H1 (cell line): ENCODE data around the gene SH3RF3. TPM values are rescaled to one million over a fixed set of nuclear protein-coding genes. Genes with fewer than 3 reads are reported as not detected.

Experiments used
- CTCF ChIA-PET: fragments of 300-600 bp; sonication (Branson Sonifier 250); formaldehyde crosslinking; loops from one replicate; lab custom pipeline; 2021; ENCODE audit not compliant: partially characterized antibody; lab: Charles Lee
- POLR2A ChIA-PET: fragments of 300-600 bp; sonication (Branson Sonifier 250); formaldehyde crosslinking; loops from one replicate; lab custom pipeline; 2021; ENCODE audit warnings: inconsistent platforms; ENCODE audit not compliant: partially characterized antibody; lab: Charles Lee
- DNase-seq, 2 experiments: peaks; one replicate each; pipeline versions ENCODE4 v3.0.0 to v3.0.0-alpha.2; 2010 to 2022; ENCODE audit warnings: low spot score in 2 of 2, low read depth in 1 of 2, mixed read lengths in 1 of 2
- FAIRE-seq: peaks from 2 replicates; lab custom pipeline; 2011; peaks lifted over from hg19 to GRCh38; lab: Jason Lieb, UNC
- H2AFZ ChIP-seq: 2 replicates; pipeline ENCODE4 v1.8.1; 2012; ENCODE audit warnings: low read length, inconsistent platforms
- H2AK5ac ChIP-seq: 2 replicates; pipeline ENCODE4 v1.6.1; 2013; ENCODE audit warnings: low read depth, low read length
- H2BK120ac ChIP-seq: replicated peaks from 2 replicates; pipeline ENCODE3; 2013; ENCODE audit warnings: low read depth, low read length, inconsistent platforms
- H2BK12ac ChIP-seq: 2 replicates; pipeline ENCODE4 v1.6.1; 2013; ENCODE audit warnings: low read depth, low read length
- H2BK15ac ChIP-seq: 2 replicates; pipeline ENCODE4 v1.6.1; 2013; ENCODE audit warnings: low read length
- H2BK20ac ChIP-seq: 2 replicates; pipeline ENCODE4 v1.6.1; 2013; ENCODE audit warnings: low read length
- H2BK5ac ChIP-seq: 2 replicates; pipeline ENCODE4 v1.6.1; 2013; ENCODE audit warnings: low read depth, low read length
- H3K14ac ChIP-seq: 2 replicates; pipeline ENCODE4 v1.6.1; 2013; ENCODE audit warnings: inconsistent platforms; ENCODE audit not compliant: insufficient read length
- H3K18ac ChIP-seq: 2 replicates; pipeline ENCODE4 v1.6.1; 2013; ENCODE audit warnings: low read length; ENCODE audit errors: extremely low read depth
- H3K23ac ChIP-seq: 2 replicates; pipeline ENCODE4 v1.6.1; 2013; ENCODE audit warnings: inconsistent platforms; ENCODE audit not compliant: insufficient read length
- H3K23me2 ChIP-seq: 2 replicates; pipeline ENCODE4 v1.6.1; 2013; ENCODE audit warnings: low read depth, low read length
- H3K27ac ChIP-seq: 2 replicates; pipeline ENCODE4 v1.6.1; 2011; ENCODE audit warnings: low read depth, low read length, inconsistent platforms
- H3K27me3 ChIP-seq, 4 experiments: replicated peaks in 1 of 4; 1 replicate in 1 of 4; 2 replicates in 3 of 4; pipeline versions ENCODE4 v1.6.1 to v1.8.1; 2011 to 2013; ENCODE audit warnings: low read length in 3 of 4, mild to moderate bottlenecking in 3 of 4, inconsistent platforms in 2 of 4, mixed read lengths in 2 of 4, moderate library complexity in 1 of 4; ENCODE audit not compliant: control insufficient read depth in 3 of 4, insufficient read depth in 3 of 4; ENCODE audit errors: extremely low read depth in 1 of 4
- H3K36me3 ChIP-seq, 4 experiments: 2 replicates each; pipeline versions ENCODE4 v1.6.1 to v1.8.1; 2011 to 2013; ENCODE audit warnings: mild to moderate bottlenecking in 4 of 4, low read length in 3 of 4, moderate library complexity in 2 of 4, control low read depth in 1 of 4, inconsistent platforms in 1 of 4; ENCODE audit not compliant: insufficient read depth in 4 of 4, control insufficient read depth in 2 of 4
- H3K4ac ChIP-seq: replicated peaks from 2 replicates; pipeline ENCODE3; 2013; ENCODE audit warnings: low read length, low read depth, mixed read lengths, inconsistent platforms; ENCODE audit not compliant: insufficient read length
- H3K4me1 ChIP-seq, 4 experiments: replicated peaks in 1 of 4; 1 replicate in 1 of 4; 2 replicates in 3 of 4; pipeline versions ENCODE4 v1.6.1 to v1.8.1; 2011 to 2013; ENCODE audit warnings: low read length in 3 of 4, inconsistent platforms in 2 of 4, mixed read lengths in 1 of 4; ENCODE audit not compliant: insufficient read depth in 4 of 4, control insufficient read depth in 3 of 4
- H3K4me2 ChIP-seq, 2 experiments: 2 replicates each; pipeline versions ENCODE4 v1.6.1 to v1.8.1; 2011 to 2013; ENCODE audit warnings: low read depth in 2 of 2, low read length in 2 of 2, control low read depth in 1 of 2, inconsistent platforms in 1 of 2, mild to moderate bottlenecking in 1 of 2; ENCODE audit not compliant: insufficient read depth in 1 of 2
- H3K4me3 ChIP-seq, 4 experiments: fragments of 200-600, 300-600 bp in 1 of 4; sonication (generic), shearing (Covaris generic), sonication (Bioruptor Twin) in 1 of 4; 2 replicates each; pipeline versions ENCODE4 v1.5.1 to v1.8.1; 2011 to 2016; ENCODE audit warnings: low read length in 4 of 4, low read depth in 3 of 4, control low read depth in 2 of 4, inconsistent platforms in 2 of 4, mild to moderate bottlenecking in 2 of 4, mixed read lengths in 1 of 4, moderate library complexity in 1 of 4; ENCODE audit not compliant: insufficient read depth in 2 of 4; ENCODE audit errors: extremely low read depth in 1 of 4
- H3K56ac ChIP-seq: replicated peaks from 2 replicates; pipeline ENCODE3; 2013; ENCODE audit warnings: low read depth, mild to moderate bottlenecking, mixed read lengths, low read length, inconsistent platforms; ENCODE audit not compliant: insufficient read length
- H3K79me1 ChIP-seq: 2 replicates; pipeline ENCODE4 v1.6.1; 2013; ENCODE audit warnings: low read depth, low read length, control low read depth
- H3K79me2 ChIP-seq, 2 experiments: 2 replicates each; pipeline versions ENCODE4 v1.6.1 to v1.8.1; 2012 to 2013; ENCODE audit warnings: low read length in 2 of 2, mild to moderate bottlenecking in 2 of 2, inconsistent platforms in 1 of 2; ENCODE audit not compliant: insufficient read depth in 2 of 2, control insufficient read depth in 1 of 2
- H3K9ac ChIP-seq, 4 experiments: replicated peaks in 1 of 4; 1 replicate in 1 of 4; 2 replicates in 3 of 4; pipeline versions ENCODE4 v1.6.1 to v1.8.1; 2011 to 2013; ENCODE audit warnings: low read depth in 3 of 4, low read length in 3 of 4, control low read depth in 2 of 4, mild to moderate bottlenecking in 2 of 4, moderate library complexity in 2 of 4, inconsistent platforms in 1 of 4; ENCODE audit errors: extremely low read depth in 1 of 4
- H3K9me3 ChIP-seq, 2 experiments: 2 replicates each; pipeline versions ENCODE4 v1.6.1 to v1.8.1; 2012 to 2013; ENCODE audit warnings: mild to moderate bottlenecking in 2 of 2, moderate library complexity in 2 of 2, control low read depth in 1 of 2, inconsistent platforms in 1 of 2, low read depth in 1 of 2, low read length in 1 of 2, mixed read lengths in 1 of 2; ENCODE audit not compliant: insufficient read depth in 2 of 2
- H4K20me1 ChIP-seq, 2 experiments: replicated peaks in 1 of 2; 2 replicates each; pipeline versions ENCODE3 to v1.8.1; 2011 to 2013; ENCODE audit warnings: inconsistent platforms in 2 of 2, low read length in 2 of 2, mild to moderate bottlenecking in 1 of 2; ENCODE audit not compliant: insufficient read depth in 2 of 2, control insufficient read depth in 1 of 2
- H4K5ac ChIP-seq: 2 replicates; pipeline ENCODE4 v1.6.1; 2013; ENCODE audit warnings: low read length, low read depth, mixed read lengths, inconsistent platforms; ENCODE audit not compliant: insufficient read length
- H4K8ac ChIP-seq: 2 replicates; pipeline ENCODE4 v1.8.0; 2013; ENCODE audit warnings: mild to moderate bottlenecking, moderate library complexity, low read length, inconsistent platforms; ENCODE audit not compliant: insufficient read depth; ENCODE audit errors: extremely low read depth
- H4K91ac ChIP-seq: replicated peaks from 2 replicates; pipeline ENCODE3; 2013; ENCODE audit warnings: low read length, mixed read lengths, inconsistent platforms; ENCODE audit not compliant: insufficient read length
- CEBPB ChIP-seq: IDR thresholded peaks from 2 replicates; pipeline ENCODE4 v1.6.1; 2012; ENCODE audit warnings: low read depth, low read length
- CTCF ChIP-seq, 3 experiments: IDR thresholded peaks; 1 replicate in 2 of 3; 2 replicates in 1 of 3; pipeline versions ENCODE4 v1.5.1 to v1.6.1; 2011; ENCODE audit warnings: low read length in 3 of 3, mild to moderate bottlenecking in 3 of 3, inconsistent platforms in 2 of 3, low read depth in 1 of 3, moderate library complexity in 1 of 3; ENCODE audit not compliant: insufficient read depth in 1 of 3; ENCODE audit errors: control extremely low read depth in 1 of 3
- E2F6 ChIP-seq: IDR thresholded peaks from 2 replicates; pipeline ENCODE4 v1.6.1; 2012; ENCODE audit warnings: inconsistent platforms
- HDAC6 ChIP-seq: IDR thresholded peaks from one replicate; pipeline ENCODE4 v1.7.1; 2012; ENCODE audit warnings: low read depth, mild to moderate bottlenecking, inconsistent platforms, low read length, moderate library complexity
- KDM5A ChIP-seq: fragments of 200-600 bp; IDR thresholded peaks from 2 replicates; pipeline ENCODE4 v1.7.1; 2012; ENCODE audit warnings: mild to moderate bottlenecking, low read length, inconsistent platforms, mixed read lengths
- POLR2A ChIP-seq, 2 experiments: IDR thresholded peaks; 1 replicate in 1 of 2; 2 replicates in 1 of 2; pipeline ENCODE4 v1.6.1; 2011; ENCODE audit warnings: low read depth in 2 of 2, low read length in 2 of 2, mild to moderate bottlenecking in 2 of 2; ENCODE audit errors: control extremely low read depth in 1 of 2
- RNF2 ChIP-seq: fragments of 200-900, 300-1000 bp; sonication (generic); IDR thresholded peaks from 2 replicates; pipeline ENCODE4 v1.7.1; 2016; ENCODE audit warnings: borderline replicate concordance, low read depth, mild to moderate bottlenecking, antibody characterized with exemption, low read length; ENCODE audit not compliant: poor library complexity, severe bottlenecking; ENCODE audit errors: missing control alignments
- SAP30 ChIP-seq: fragments of 300-600 bp; sonication (generic); IDR thresholded peaks from 2 replicates; pipeline ENCODE4 v1.7.1; 2012; ENCODE audit warnings: low read length, moderate library complexity, mild to moderate bottlenecking, inconsistent platforms; ENCODE audit not compliant: insufficient read depth, insufficient replicate concordance
- SIX5 ChIP-seq: IDR thresholded peaks from 2 replicates; pipeline ENCODE4 v1.6.1; 2011; ENCODE audit warnings: mild to moderate bottlenecking, low read depth, low read length
- WGBS, 2 experiments: shearing (Covaris generic) in 1 of 2; methylation state at CpG; one replicate each; pipeline versions ENCODE4 v1.1.6 to v1.1.7; 2013 to 2015; ENCODE audit warnings: low lambda C conversion rate in 2 of 2, mixed read lengths in 2 of 2, inconsistent platforms in 1 of 2, low coverage in 1 of 2, missing lambda C conversion rate in 1 of 2; ENCODE audit not compliant: insufficient replicate concordance in 2 of 2, insufficient coverage in 1 of 2, insufficient read length in 1 of 2; ENCODE audit errors: extremely low coverage in 1 of 2, missing lambda C conversion rate in 1 of 2; 5-methylcytosine and 5-hydroxymethylcytosine counted together
- polyA plus RNA-seq, 7 experiments: library from polyadenylated mRNA; depleted of rRNA in 3 of 7; stranded (reverse) in 5 of 7; unstranded in 2 of 7; fragments of >200 nt in 5 of 7; fragments of 200-250 nt in 2 of 7; gene quantifications; 1 replicate in 5 of 7; 2 replicates in 1 of 7; 4 replicates in 1 of 7; pipeline versions ENCODE4 v1.2.1 to v1.2.3, GENCODE V29; 2011 to 2013; ENCODE audit warnings: missing spikeins in 2 of 7, mixed read lengths in 2 of 7
- total RNA-seq: library from RNA; stranded (reverse); fragmentation: NEBNext Ultra II Directional; extraction: Animal tissue kit (Norgen Biotek cat#: 25700); gene quantifications from 2 replicates; pipeline ENCODE4 v1.2.1, GENCODE V29; 2021
- TF ChIP-seq, protein P1 (sequence below): IDR thresholded peaks from 2 replicates; pipeline ENCODE4 v1.6.1; 2011; ENCODE audit warnings: low read length, improper control_type of control experiment

SH3RF3 gene
- total and polyA plus RNA-seq, 2 of the 8 experiments (the other 6 are each of a cell fraction or from before 2014, with no cell fraction given), result 0.11 to 0.65 TPM

DNA sequence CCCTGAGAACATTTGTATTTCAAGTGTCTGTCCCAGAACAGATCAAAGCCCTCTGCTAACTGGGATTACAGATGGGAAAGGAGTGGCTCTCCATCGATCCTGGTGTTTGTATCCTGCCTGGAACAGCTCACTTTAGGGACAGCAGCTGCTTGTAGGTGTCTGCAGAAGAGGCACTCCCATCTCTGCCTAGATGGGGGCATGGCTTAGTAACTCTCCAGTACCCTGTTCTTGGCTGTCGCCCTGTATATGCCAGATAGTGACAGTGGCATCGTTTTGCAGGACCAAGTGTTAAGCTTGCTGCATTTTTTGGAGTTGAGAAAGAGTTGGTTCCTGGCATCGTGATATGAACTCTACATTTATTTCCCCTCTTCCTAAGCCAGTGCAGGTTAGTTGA lies 189.9 kb downstream of the SH3RF3 start:
- Histone ChIP-seq H2BK120ac (no peak overlapping the region), H2AK5ac (no peak overlapping the region), H3K4me3 (no peak overlapping the region), H3K9ac (no peak overlapping the region), H4K5ac (no peak overlapping the region), H4K91ac (no peak overlapping the region), H3K4ac (no peak overlapping the region), H3K14ac (no peak overlapping the region), H3K9me3 (no peaks in the 10 kb centered on the region), H4K8ac (no peak overlapping the region), H2BK12ac (no peak overlapping the region), H3K27ac (no peak overlapping the region), H3K18ac (no peak overlapping the region), H2AFZ (no peak overlapping the region), H3K27me3 (no peaks in the 10 kb centered on the region), H2BK20ac (no peak overlapping the region), H2BK5ac (no peak overlapping the region), H3K36me3 (no peaks in the 10 kb centered on the region), H2BK15ac (no peak overlapping the region), H3K79me1 (no peaks in the 10 kb centered on the region), H3K23me2 (no peaks in the 10 kb centered on the region), H3K23ac (no peak overlapping the region), H4K20me1 (no peaks in the 10 kb centered on the region), H3K56ac (no peak overlapping the region), H3K4me2 (no peak overlapping the region), H3K79me2 (no peaks in the 10 kb centered on the region), H3K4me1 (peaks cover 0 to 8% (median 0%) of the 10 kb centered on the region in 4 experiments; a peak in 1 of 7 replicates)
- FAIRE-seq, result no peak
- CTCF ChIA-PET, result interaction anchor here (0.5 to 1.6 kb wide), 7 partner anchors 11 to 192 kb away, joined by 3 to 6 read pairs (median 3); no protein-coding TSS in a partner anchor
- 86% methylated on average over 4 of the region's 4 CpGs; no CpG with 5 or more reads in 1 of the 2 experiments for WGBS, 2 experiments
- DNase-seq, result no peak
- POLR2A ChIA-PET, result no interaction called here
- TF ChIP-seq KDM5A, result no peak
- no peak for TF ChIP-seq POLR2A (IDR thresholded peaks at IDR 0.05; ENCODE audit: control extremely low read depth in 1 of 2, low read depth in 2 of 2, low read length in 2 of 2)
- no peak for TF ChIP-seq CEBPB
- TF ChIP-seq RNF2, result no peak
- no peak for TF ChIP-seq HDAC6
- TF ChIP-seq, protein P1, sequence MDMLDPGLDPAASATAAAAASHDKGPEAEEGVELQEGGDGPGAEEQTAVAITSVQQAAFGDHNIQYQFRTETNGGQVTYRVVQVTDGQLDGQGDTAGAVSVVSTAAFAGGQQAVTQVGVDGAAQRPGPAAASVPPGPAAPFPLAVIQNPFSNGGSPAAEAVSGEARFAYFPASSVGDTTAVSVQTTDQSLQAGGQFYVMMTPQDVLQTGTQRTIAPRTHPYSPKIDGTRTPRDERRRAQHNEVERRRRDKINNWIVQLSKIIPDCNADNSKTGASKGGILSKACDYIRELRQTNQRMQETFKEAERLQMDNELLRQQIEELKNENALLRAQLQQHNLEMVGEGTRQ, result no peak
- TF ChIP-seq SIX5, result no peak
- no peak for TF ChIP-seq CTCF (IDR thresholded peaks at IDR 0.05; ENCODE audit: control extremely low read depth in 1 of 3, insufficient read depth in 1 of 3, low read depth in 1 of 3, low read length in 3 of 3)
- no peak for TF ChIP-seq E2F6
- TF ChIP-seq SAP30, result no peak
